ENCODE data around the gene S100A8.

S100A8 gene

GRCh38 chr1:153345187-153346076 lies 45.4 kb downstream of the S100A8 start:
- DNase-seq: no peak

- DNase-seq: no peak
These were observed 46.2 kb downstream of the S100A8 start for GRCh38 chr1:153344718-153345025.

- no peak for DNase-seq
These were observed 46.8 kb downstream of the S100A8 start for GRCh38 chr1:153343811-153344717.

GRCh38 chr1:153343040-153343681 lies 47.7 kb downstream of the S100A8 start:
- DNase-seq: no peak

- DNase-seq: no peak
These were observed 48.7 kb downstream of the S100A8 start for GRCh38 chr1:153342178-153342577.

GRCh38 chr1:153341431-153341934 lies 49.4 kb downstream of the S100A8 start:
- DNase-seq: no peak

GRCh38 chr1:153340356-153340755 lies 50.5 kb downstream of the S100A8 start:
- no peak for DNase-seq

Data from NK-92 treated with Interleukin-12 subunit alpha and Interleukin-12 subunit beta, amount 100 ng/mL, for 24 hours (cell line).